RWPE2 (cell line): ENCODE measurements around the gene HERC3.

ENCODE experiments used
- ATAC-seq: fragments of 200-7000 bp; cut with Tn5 transposase; 3 replicates; pipeline ENCODE4 v1.9.1; 2021; ENCODE audit warnings: low read depth
- DNase-seq: peaks from one replicate; pipeline ENCODE4 v3.0.0-alpha.2; 2020; ENCODE audit warnings: low spot score
- H3K27ac ChIP-seq: fragments of 450-650 bp; 2 replicates; pipeline ENCODE4 v1.5.1; 2017; ENCODE audit warnings: mild to moderate bottlenecking; ENCODE audit not compliant: poor library complexity, severe bottlenecking
- H3K27me3 ChIP-seq: fragments of 250-450 bp; sonication (Bioruptor Pico); 2 replicates; pipeline ENCODE4 v1.5.1; 2021; ENCODE audit warnings: mild to moderate bottlenecking, moderate library complexity; ENCODE audit not compliant: insufficient read depth, poor library complexity, severe bottlenecking
- H3K36me3 ChIP-seq: fragments of 250-450 bp; sonication (Bioruptor Pico); 2 replicates; pipeline ENCODE4 v1.5.1; 2020; ENCODE audit warnings: low read depth, mild to moderate bottlenecking, moderate library complexity
- H3K4me1 ChIP-seq: fragments of 250-450 bp; sonication (Bioruptor Pico); 2 replicates; pipeline ENCODE4 v1.5.1; 2021; ENCODE audit warnings: mild to moderate bottlenecking, moderate library complexity; ENCODE audit not compliant: insufficient read depth, poor library complexity, severe bottlenecking
- H3K4me3 ChIP-seq: fragments of 250-450 bp; sonication (Bioruptor Pico); 2 replicates; pipeline ENCODE4 v1.5.1; 2021; ENCODE audit warnings: mild to moderate bottlenecking, moderate library complexity; ENCODE audit not compliant: severe bottlenecking
- H3K9me3 ChIP-seq: fragments of 250-450 bp; sonication (Bioruptor Pico); 2 replicates; pipeline ENCODE4 v1.5.1; 2021; ENCODE audit warnings: mild to moderate bottlenecking, moderate library complexity; ENCODE audit not compliant: severe bottlenecking
- TF ChIP-seq, protein P1 (sequence below): fragments of 450-650 bp; IDR thresholded peaks from one replicate; pipeline ENCODE4 v1.5.1; 2017; ENCODE audit warnings: mild to moderate bottlenecking, moderate library complexity; ENCODE audit not compliant: poor library complexity, severe bottlenecking

HERC3 gene

DNA sequence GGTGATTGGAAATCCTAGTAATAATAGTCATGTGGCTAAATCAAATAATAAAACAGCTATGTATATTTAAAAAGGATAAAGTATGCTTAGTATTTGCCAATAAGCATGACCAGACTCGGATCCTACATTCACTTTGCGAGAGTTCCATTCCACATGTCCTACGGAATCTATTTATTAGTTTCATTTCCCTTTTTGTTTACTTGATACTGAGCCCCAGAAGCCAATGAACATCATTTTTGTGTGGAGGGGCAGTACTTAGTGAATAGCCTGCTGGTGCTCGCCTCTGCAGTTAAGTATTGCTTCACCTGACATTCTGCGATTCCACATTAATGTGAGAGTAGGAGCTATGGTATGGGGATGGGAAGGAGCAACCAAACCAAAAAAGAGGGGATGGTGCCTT, 163.9 kb downstream of the HERC3 start:
- no peak for DNase-seq
- H3K36me3 ChIP-seq, result no peaks in the 10 kb centered on the region
- no peaks in the 10 kb centered on the region for H3K9me3 ChIP-seq
- TF ChIP-seq, protein P1, sequence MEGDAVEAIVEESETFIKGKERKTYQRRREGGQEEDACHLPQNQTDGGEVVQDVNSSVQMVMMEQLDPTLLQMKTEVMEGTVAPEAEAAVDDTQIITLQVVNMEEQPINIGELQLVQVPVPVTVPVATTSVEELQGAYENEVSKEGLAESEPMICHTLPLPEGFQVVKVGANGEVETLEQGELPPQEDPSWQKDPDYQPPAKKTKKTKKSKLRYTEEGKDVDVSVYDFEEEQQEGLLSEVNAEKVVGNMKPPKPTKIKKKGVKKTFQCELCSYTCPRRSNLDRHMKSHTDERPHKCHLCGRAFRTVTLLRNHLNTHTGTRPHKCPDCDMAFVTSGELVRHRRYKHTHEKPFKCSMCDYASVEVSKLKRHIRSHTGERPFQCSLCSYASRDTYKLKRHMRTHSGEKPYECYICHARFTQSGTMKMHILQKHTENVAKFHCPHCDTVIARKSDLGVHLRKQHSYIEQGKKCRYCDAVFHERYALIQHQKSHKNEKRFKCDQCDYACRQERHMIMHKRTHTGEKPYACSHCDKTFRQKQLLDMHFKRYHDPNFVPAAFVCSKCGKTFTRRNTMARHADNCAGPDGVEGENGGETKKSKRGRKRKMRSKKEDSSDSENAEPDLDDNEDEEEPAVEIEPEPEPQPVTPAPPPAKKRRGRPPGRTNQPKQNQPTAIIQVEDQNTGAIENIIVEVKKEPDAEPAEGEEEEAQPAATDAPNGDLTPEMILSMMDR, result no peak
- no peak overlapping the region for H3K27ac ChIP-seq
- no peak overlapping the region for H3K4me3 ChIP-seq
- no peaks in the 10 kb centered on the region for H3K27me3 ChIP-seq
- H3K4me1 ChIP-seq, result peaks cover 12% of the 10 kb centered on the region
- ATAC-seq, result no peak

DNA sequence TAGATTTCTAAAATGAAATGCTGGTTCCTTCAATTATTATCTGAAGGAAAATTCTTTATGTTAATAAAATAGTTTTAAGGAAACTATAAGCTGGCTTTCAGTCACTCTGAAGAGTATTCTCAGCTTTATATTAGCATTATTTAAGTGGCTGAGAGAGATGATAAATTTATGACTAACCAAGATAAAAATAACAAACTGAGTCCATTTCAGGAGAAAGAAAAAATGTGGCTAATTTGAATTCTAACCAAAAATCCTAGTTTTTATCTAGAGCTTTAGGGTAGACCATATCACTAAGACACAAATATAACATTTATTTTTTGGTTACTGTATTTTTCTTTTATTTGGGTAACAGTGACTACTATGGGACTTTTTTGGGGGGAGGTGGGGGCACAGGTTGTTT, 164.8 kb downstream of the HERC3 start:
- TF ChIP-seq, protein P1, result no peak
- Histone ChIP-seq H3K4me3 (no peak overlapping the region), H3K27me3 (no peaks in the 10 kb centered on the region), H3K4me1 (peaks cover 4% of the 10 kb centered on the region), H3K9me3 (no peaks in the 10 kb centered on the region), H3K36me3 (no peaks in the 10 kb centered on the region), H3K27ac (no peak overlapping the region)
- ATAC-seq (no peak), DNase-seq (no peak)

DNA sequence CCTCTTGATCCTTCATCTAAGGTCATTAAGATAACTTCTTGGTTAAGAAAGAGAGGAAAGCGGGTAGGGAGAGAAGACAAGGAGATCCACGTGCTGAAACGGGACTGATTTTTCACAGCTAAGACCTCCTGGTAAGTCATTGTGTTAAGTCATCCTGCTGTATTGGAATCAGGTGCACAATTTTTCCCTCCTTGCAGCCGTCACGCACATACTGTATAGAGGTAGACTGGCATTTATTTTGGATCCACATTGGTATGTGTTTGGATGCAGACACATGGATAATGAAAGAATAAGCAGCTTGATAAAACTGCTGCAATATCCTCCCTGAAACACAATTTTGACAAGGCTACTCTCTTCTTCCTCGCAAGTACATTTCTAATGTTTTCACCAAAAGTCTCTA, 165.5 kb downstream of the HERC3 start:
- TF ChIP-seq, protein P1, result no peak
- DNase-seq (no peak), ATAC-seq (no peak)
- Histone ChIP-seq H3K9me3 (no peaks in the 10 kb centered on the region), H3K4me1 (no peaks in the 10 kb centered on the region), H3K4me3 (no peak overlapping the region), H3K27me3 (no peaks in the 10 kb centered on the region), H3K27ac (no peak overlapping the region), H3K36me3 (no peaks in the 10 kb centered on the region)
